LNCaP clone FGC (cell line): ENCODE measurements around the gene MRPL23.

Experiments used
- DNase-seq: peaks from one replicate; pipeline ENCODE4 v3.0.0-alpha.2; 2011; ENCODE audit warnings: low read depth
- H3K4me3 ChIP-seq: 2 replicates; pipeline ENCODE4 v1.5.1; 2011; ENCODE audit warnings: mild to moderate bottlenecking, low read depth, low read length, control low read depth
- CTCF ChIP-seq: IDR thresholded peaks from 2 replicates; pipeline ENCODE4 v1.5.1; 2012; ENCODE audit warnings: mild to moderate bottlenecking; ENCODE audit not compliant: control insufficient read depth, insufficient read depth; ENCODE audit errors: extremely low read depth

Gene MRPL23

GRCh38 chr11:1948389-1948788 is 1.3 kb downstream of the MRPL23 start:
- H3K4me3 ChIP-seq, result 0 out of 2 replicates have a peak overlapping the region, but pooled peaks have one; percentile 21
- no peak for TF ChIP-seq CTCF
- no peak for DNase-seq

GRCh38 chr11:1949302-1949701 is 2.2 kb downstream of the MRPL23 start:
- H3K4me3 ChIP-seq, result no peak overlapping the region
- DNase-seq, result no peak
- no peak for TF ChIP-seq CTCF

GRCh38 chr11:1949922-1950321 is 2.8 kb downstream of the MRPL23 start:
- no peak for DNase-seq
- no peak overlapping the region for H3K4me3 ChIP-seq
- no peak for TF ChIP-seq CTCF

- no peak for DNase-seq
- no peak overlapping the region for H3K4me3 ChIP-seq
- no peak for TF ChIP-seq CTCF
These were observed 5.8 kb downstream of the MRPL23 start for GRCh38 chr11:1952806-1953482.

- no peak for DNase-seq
- no peak overlapping the region for H3K4me3 ChIP-seq
- TF ChIP-seq CTCF, result 0 out of 2 replicates have a peak, but pooled peaks have one; percentile 19
These were observed 6.5 kb downstream of the MRPL23 start for GRCh38 chr11:1953489-1954266.

GRCh38 chr11:1958367-1958766 is 11.2 kb downstream of the MRPL23 start:
- no peak for TF ChIP-seq CTCF

More at GRCh38 chr11:1958367-1958766, 11.2 kb downstream of the MRPL23 start:
- H3K4me3 ChIP-seq, result no peak overlapping the region
- DNase-seq, result no peak
